ENCODE data around the gene HOXD3.

GRCh38 chr2:176172895-176173566 is 15.9 kb downstream of the HOXD3 start:
- TF ChIP-seq EZH2 (IDR thresholded peaks at IDR 0.05): no peak
- TF ChIP-seq POLR2AphosphoS5 (IDR thresholded peaks at IDR 0.05; ENCODE audit: borderline replicate concordance, low read depth, low read length): no peak
- TF ChIP-seq FOXP2 (optimal IDR thresholded peaks at IDR 0.05; ENCODE audit: control extremely low read depth, extremely low read length, insufficient read depth): no peak
